OCI-LY1 (cell line): ENCODE measurements around the gene SFMBT2.

Source experiments
- H2AFZ ChIP-seq: fragments of 200-600 bp; sonication (generic), shearing (Covaris generic); 2 replicates; pipeline ENCODE4 v1.6.0; 2014; ENCODE audit warnings: antibody characterized with exemption, mild to moderate bottlenecking, low read length
- H3F3A ChIP-seq: fragments of 200-600 bp; sonication (generic), shearing (Covaris generic); 2 replicates; pipeline ENCODE4 v1.6.0; 2014; ENCODE audit warnings: mild to moderate bottlenecking, antibody characterized with exemption, low read length, moderate library complexity; ENCODE audit not compliant: insufficient read depth
- H3K27ac ChIP-seq: fragments of 200-600 bp; sonication (generic); 2 replicates; pipeline ENCODE4 v1.5.1; 2014; ENCODE audit warnings: low read length, mixed run types, mild to moderate bottlenecking, low read depth; ENCODE audit not compliant: poor library complexity, severe bottlenecking
- H3K27me3 ChIP-seq: fragments of 200-600 bp; sonication (generic); 2 replicates; pipeline ENCODE4 v1.6.0; 2014; ENCODE audit warnings: antibody characterized with exemption, mild to moderate bottlenecking, low read length, moderate library complexity; ENCODE audit not compliant: insufficient read depth
- H3K36me3 ChIP-seq: fragments of 200-600 bp; sonication (generic); 2 replicates; pipeline ENCODE4 v1.6.1; 2014; ENCODE audit warnings: mild to moderate bottlenecking, antibody characterized with exemption, low read length, moderate library complexity, mixed read lengths; ENCODE audit not compliant: insufficient read depth
- H3K4me1 ChIP-seq: fragments of 200-600 bp; sonication (generic); 2 replicates; pipeline ENCODE4 v1.5.1; 2014; ENCODE audit warnings: mild to moderate bottlenecking, low read length, moderate library complexity; ENCODE audit not compliant: insufficient read depth, severe bottlenecking
- H3K4me2 ChIP-seq: fragments of 200-600 bp; sonication (generic), shearing (Covaris generic); 2 replicates; pipeline ENCODE4 v1.6.1; 2014; ENCODE audit warnings: low read length
- H3K4me3 ChIP-seq: fragments of 200-600 bp; sonication (generic); 2 replicates; pipeline ENCODE4 v1.5.1; 2014; ENCODE audit warnings: low read length, low read depth, mild to moderate bottlenecking, mixed read lengths; ENCODE audit not compliant: poor library complexity, severe bottlenecking
- H3K79me2 ChIP-seq: fragments of 200-600 bp; shearing (Covaris generic); 2 replicates; pipeline ENCODE4 v1.6.1; 2016; ENCODE audit warnings: mixed run types, low read length, mixed read lengths; ENCODE audit not compliant: insufficient read depth
- H3K9ac ChIP-seq: fragments of 200-600 bp; sonication (generic), shearing (Covaris generic); 2 replicates; pipeline ENCODE4 v1.6.1; 2014; ENCODE audit warnings: mild to moderate bottlenecking, low read length, mixed read lengths
- H3K9me2 ChIP-seq: fragments of 200-600 bp; sonication (generic), shearing (Covaris generic); 2 replicates; pipeline ENCODE4 v1.6.1; 2014; ENCODE audit warnings: low read depth, mild to moderate bottlenecking, low read length, mixed read lengths
- H3K9me3 ChIP-seq: fragments of 200-600 bp; shearing (Covaris generic); 2 replicates; pipeline ENCODE4 v1.6.1; 2014; ENCODE audit warnings: low read length, mixed read lengths
- H4K20me1 ChIP-seq: fragments of 200-600 bp; sonication (generic), shearing (Covaris generic); 2 replicates; pipeline ENCODE4 v1.6.0; 2016; ENCODE audit warnings: mild to moderate bottlenecking, low read length; ENCODE audit not compliant: insufficient read depth
- EZH2 ChIP-seq: fragments of 200-600 bp; sonication (generic), shearing (Covaris generic); IDR thresholded peaks from 2 replicates; pipeline ENCODE4 v1.8.0; 2017; ENCODE audit warnings: borderline replicate concordance, mixed run types, mild to moderate bottlenecking, antibody characterized with exemption, low read length, moderate library complexity, mixed read lengths
- TF ChIP-seq, protein P1 (sequence below): fragments of 200-600 bp; sonication (generic), shearing (Covaris generic); IDR thresholded peaks from 2 replicates; pipeline ENCODE4 v1.5.1; 2017; ENCODE audit warnings: mild to moderate bottlenecking, antibody characterized with exemption, low read length, moderate library complexity, mixed read lengths

SFMBT2 gene

GRCh38 chr10:7403620-7404019 is 7.2 kb downstream of the SFMBT2 start:
- Histone ChIP-seq H3K79me2 (peaks cover 67% of the 10 kb centered on the region), H3K36me3 (no peaks in the 10 kb centered on the region; the same call in 1 of the 2 replicates)
- TF ChIP-seq, protein P1, sequence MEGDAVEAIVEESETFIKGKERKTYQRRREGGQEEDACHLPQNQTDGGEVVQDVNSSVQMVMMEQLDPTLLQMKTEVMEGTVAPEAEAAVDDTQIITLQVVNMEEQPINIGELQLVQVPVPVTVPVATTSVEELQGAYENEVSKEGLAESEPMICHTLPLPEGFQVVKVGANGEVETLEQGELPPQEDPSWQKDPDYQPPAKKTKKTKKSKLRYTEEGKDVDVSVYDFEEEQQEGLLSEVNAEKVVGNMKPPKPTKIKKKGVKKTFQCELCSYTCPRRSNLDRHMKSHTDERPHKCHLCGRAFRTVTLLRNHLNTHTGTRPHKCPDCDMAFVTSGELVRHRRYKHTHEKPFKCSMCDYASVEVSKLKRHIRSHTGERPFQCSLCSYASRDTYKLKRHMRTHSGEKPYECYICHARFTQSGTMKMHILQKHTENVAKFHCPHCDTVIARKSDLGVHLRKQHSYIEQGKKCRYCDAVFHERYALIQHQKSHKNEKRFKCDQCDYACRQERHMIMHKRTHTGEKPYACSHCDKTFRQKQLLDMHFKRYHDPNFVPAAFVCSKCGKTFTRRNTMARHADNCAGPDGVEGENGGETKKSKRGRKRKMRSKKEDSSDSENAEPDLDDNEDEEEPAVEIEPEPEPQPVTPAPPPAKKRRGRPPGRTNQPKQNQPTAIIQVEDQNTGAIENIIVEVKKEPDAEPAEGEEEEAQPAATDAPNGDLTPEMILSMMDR = no peak

DNA sequence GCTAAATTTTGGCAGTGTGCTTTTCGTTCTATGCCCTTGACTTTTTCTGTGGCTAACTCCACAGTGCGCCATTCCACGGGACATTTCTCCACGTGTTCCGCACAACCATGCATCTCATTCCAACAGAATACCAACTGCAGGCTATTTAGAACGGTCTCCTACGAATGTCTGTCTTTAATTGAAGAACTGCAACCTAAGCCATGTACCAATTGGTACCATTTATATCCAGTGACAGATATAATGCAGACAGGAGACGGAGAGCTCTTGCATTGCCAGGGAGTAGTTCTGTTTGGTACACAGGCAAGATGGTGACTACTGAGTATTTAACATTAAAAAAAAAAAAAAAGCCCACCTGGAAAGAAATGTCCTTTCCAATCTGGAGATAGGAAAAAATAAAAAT is 9.1 kb downstream of the SFMBT2 start:
- Histone ChIP-seq H3K79me2 (peaks cover 73% of the 10 kb centered on the region), H3K9me2 (no peaks in the 10 kb centered on the region), H3K4me2 (no peak overlapping the region), H3K4me1 (no peaks in the 10 kb centered on the region), H3K27me3 (no peaks in the 10 kb centered on the region), H4K20me1 (no peaks in the 10 kb centered on the region), H3F3A (no peaks in the 10 kb centered on the region), H3K36me3 (no peaks in the 10 kb centered on the region; the same call in 1 of the 2 replicates), H2AFZ (no peak overlapping the region), H3K4me3 (no peak overlapping the region), H3K9me3 (no peaks in the 10 kb centered on the region), H3K9ac (no peak overlapping the region), H3K27ac (no peak overlapping the region)
- TF ChIP-seq EZH2 = no peak
- TF ChIP-seq, protein P1 = no peak

More at GRCh38 chr10:7403620-7404019, 7.2 kb downstream of the SFMBT2 start:
- Histone ChIP-seq H3K4me1 (peaks cover 8% of the 10 kb centered on the region), H3K9me2 (no peaks in the 10 kb centered on the region), H3K27ac (no peak overlapping the region), H3F3A (no peaks in the 10 kb centered on the region), H3K27me3 (no peaks in the 10 kb centered on the region), H3K4me2 (no peak overlapping the region), H2AFZ (no peak overlapping the region), H4K20me1 (no peaks in the 10 kb centered on the region), H3K9me3 (no peaks in the 10 kb centered on the region), H3K4me3 (no peak overlapping the region), H3K9ac (no peak overlapping the region)

- TF ChIP-seq EZH2 = no peak
- TF ChIP-seq, protein P1 = no peak
- no peaks in the 10 kb centered on the region for H3K4me1 ChIP-seq
- H3K9me3 ChIP-seq = no peaks in the 10 kb centered on the region
- H3K27ac ChIP-seq = no peak overlapping the region
- H3F3A ChIP-seq = no peaks in the 10 kb centered on the region
- H3K4me3 ChIP-seq = no peak overlapping the region
- no peaks in the 10 kb centered on the region for H3K27me3 ChIP-seq
- H3K4me2 ChIP-seq = no peak overlapping the region
- no peaks in the 10 kb centered on the region; the same call in 1 of the 2 replicates for H3K36me3 ChIP-seq
- H2AFZ ChIP-seq = no peak overlapping the region
- peaks cover 70% of the 10 kb centered on the region for H3K79me2 ChIP-seq
- H3K9ac ChIP-seq = no peak overlapping the region
- H4K20me1 ChIP-seq = no peaks in the 10 kb centered on the region
- no peaks in the 10 kb centered on the region for H3K9me2 ChIP-seq
Measured at GRCh38 chr10:7401156-7401555, 9.7 kb downstream of the SFMBT2 start.
